Activated CD4-positive, alpha-beta memory T cell treated with anti-CD3 and anti-CD28 coated beads for 36 hours (primary cell): ENCODE data around the gene WRAP73. TPM values are rescaled to one million over a fixed set of nuclear protein-coding genes. Genes with fewer than 3 reads are reported as not detected.

Source experiments
- CTCF ChIA-PET: fragments of 350-600 bp; sonication (Branson Sonifier 250); formaldehyde crosslinking; loops from one replicate; lab custom pipeline; 2021; ENCODE audit warnings: antibody characterized with exemption, inconsistent platforms; lab: Charles Lee
- POLR2A ChIA-PET: fragments of 350-600 bp; sonication (Branson Sonifier 250); formaldehyde crosslinking; loops from one replicate; lab custom pipeline; 2021; ENCODE audit warnings: antibody characterized with exemption; lab: Charles Lee
- DNase-seq: peaks from one replicate; pipeline ENCODE4 v3.0.0-alpha.2; 2020
- H3K27ac Mint-ChIP-seq: one replicate; pipeline ENCODE4 v1.8.0; 2021; ENCODE audit warnings: mixed read lengths
- H3K27me3 Mint-ChIP-seq: one replicate; pipeline ENCODE4 v1.8.0; 2021; ENCODE audit warnings: mixed read lengths
- H3K36me3 Mint-ChIP-seq: one replicate; pipeline ENCODE4 v1.8.0; 2021; ENCODE audit warnings: mixed read lengths
- H3K4me1 Mint-ChIP-seq: one replicate; pipeline ENCODE4 v1.8.0; 2021; ENCODE audit warnings: low read depth, mixed read lengths
- H3K4me3 Mint-ChIP-seq: one replicate; pipeline ENCODE4 v1.8.0; 2021; ENCODE audit warnings: mild to moderate bottlenecking, mixed read lengths
- H3K9me3 Mint-ChIP-seq: one replicate; pipeline ENCODE4 v1.8.0; 2021; ENCODE audit warnings: mixed read lengths
- intact Hi-C: fragments of 100-400 bp; cut with micrococcal nuclease; formaldehyde crosslinking; loops from one replicate; pipeline ENCODE4 v1.15.1; 2023
- total RNA-seq, 2 experiments: library from RNA; stranded (reverse); gene quantifications; one replicate each; pipeline ENCODE4 v1.2.3, GENCODE V29; 2021

WRAP73 gene
- total RNA-seq, 2 experiments from 2014 or later, result 34.5 to 34.6 TPM

DNA sequence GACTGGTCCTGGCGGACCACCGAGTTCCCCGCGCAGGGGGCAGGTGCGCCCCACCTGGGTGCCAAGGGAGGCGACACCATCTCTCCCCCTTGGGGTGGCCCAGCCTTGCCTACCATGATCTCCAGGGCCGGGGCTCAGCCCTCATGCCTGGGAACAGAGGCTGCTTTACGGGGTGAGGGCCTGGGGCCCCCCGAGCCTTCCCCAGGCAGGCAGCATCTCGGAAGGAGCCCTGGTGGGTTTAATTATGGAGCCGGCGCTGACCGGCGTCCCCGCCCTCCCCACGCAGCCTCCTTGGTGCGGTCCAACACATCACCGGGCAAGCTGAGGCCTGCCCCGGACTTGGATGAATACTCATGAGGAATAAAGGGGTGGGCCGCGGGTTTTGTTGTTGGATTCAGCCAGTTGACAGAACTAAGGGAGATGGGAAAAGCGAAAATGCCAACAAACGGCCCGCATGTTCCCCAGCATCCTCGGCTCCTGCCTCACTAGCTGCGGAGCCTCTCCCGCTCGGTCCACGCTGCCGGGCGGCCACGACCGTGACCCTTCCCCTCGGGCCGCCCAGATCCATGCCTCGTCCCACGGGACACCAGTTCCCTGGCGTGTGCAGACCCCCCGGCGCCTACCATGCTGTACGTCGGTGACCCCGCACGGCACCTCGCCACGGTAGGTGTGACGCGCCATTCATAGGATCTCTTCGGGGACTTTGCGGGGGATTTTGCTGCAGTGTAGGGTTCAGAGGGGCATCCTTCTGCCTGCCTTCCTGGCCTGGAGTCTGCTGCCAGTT is 40.6 kb upstream of the WRAP73 start:
- Mint-ChIP-seq H3K4me3 (no peak overlapping the region), H3K27ac (no peak overlapping the region), H3K27me3 (peaks cover 3% of the 10 kb centered on the region), H3K4me1 (no peaks in the 10 kb centered on the region), H3K9me3 (no peaks in the 10 kb centered on the region), H3K36me3 (no peaks in the 10 kb centered on the region)
- DNase-seq, result no peak
- POLR2A ChIA-PET, result no interaction called here
- CTCF ChIA-PET, result no interaction called here
- intact Hi-C loops, result no loop called here

DNA sequence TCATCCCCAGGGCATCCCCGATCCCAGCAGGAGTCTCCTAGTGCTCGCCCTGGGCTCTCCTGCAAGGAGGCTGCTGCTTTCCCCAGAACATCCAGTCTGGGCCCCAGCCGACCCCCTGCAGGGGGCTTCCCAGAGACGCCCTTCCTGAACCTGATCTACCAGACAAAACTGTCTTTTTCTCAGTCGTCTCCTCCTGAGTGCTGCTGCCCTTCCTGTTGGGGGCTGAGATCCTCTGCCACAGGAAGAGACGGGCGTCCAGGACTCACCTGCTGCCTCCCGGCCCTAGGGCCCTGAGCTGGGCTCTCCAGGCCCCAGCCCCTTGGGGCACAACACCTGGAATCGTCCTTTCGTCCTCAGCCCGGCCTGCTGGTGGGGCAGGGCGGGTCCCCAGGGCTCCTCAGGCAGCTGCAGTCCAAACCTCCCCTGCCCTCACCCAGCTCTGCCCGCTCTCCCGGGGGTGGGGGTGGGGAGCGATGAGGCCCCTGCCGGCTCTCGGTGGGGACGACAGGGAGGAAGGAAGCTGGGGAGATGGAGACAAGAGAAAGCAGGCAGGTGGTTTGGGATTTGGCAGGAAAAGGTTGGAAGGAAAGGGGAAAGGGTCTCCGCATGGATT is 39.3 kb upstream of the WRAP73 start:
- Mint-ChIP-seq H3K27me3 (peaks cover 7% of the 10 kb centered on the region), H3K36me3 (no peaks in the 10 kb centered on the region), H3K4me3 (no peak overlapping the region), H3K9me3 (no peaks in the 10 kb centered on the region), H3K4me1 (no peaks in the 10 kb centered on the region), H3K27ac (no peak overlapping the region)
- no peak for DNase-seq
- intact Hi-C loops, result no loop called here
- ChIA-PET POLR2A (no interaction called here), CTCF (no interaction called here)

DNA sequence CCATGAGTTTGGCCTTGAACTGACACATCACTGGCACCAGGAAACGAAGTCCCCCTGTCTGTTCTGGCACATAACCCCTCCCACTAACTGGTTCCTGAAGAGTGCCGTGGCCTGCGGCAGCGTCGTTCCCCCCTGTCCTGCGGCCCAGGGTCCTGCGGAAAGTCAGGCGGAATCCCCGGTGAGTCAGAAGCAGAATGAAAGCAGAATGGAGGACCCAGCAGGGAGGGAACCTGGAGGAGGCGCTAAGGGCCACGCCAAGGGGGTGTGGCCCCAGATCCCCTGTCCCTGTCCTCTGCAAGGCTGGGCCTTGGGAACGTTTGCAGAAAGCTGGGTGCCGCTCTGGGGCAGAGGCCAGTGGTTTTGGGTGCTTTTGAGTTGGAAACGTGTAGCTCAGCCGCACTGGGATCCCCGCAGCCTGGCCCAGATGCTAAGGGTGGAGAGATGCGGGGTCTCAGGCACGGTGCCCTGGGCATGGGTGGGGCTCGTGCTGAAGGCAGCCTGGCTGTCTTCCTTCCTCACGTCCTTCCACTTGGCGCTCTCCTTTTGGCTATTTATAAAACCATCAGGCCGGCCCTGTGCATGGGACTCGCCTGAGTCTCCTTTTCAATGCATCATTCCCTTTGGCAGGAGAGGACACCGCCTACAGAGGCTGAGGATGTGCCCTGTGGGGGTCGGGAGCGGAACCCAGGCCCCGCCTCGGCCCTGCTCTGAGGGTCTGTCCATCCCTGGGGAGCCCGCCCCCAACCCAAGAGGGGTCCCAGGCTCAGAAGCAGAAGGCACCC is 38.6 kb upstream of the WRAP73 start:
- Mint-ChIP-seq H3K9me3 (no peaks in the 10 kb centered on the region), H3K4me1 (no peaks in the 10 kb centered on the region), H3K36me3 (no peaks in the 10 kb centered on the region), H3K4me3 (no peak overlapping the region), H3K27me3 (peaks cover 7% of the 10 kb centered on the region), H3K27ac (no peak overlapping the region)
- CTCF ChIA-PET, result interaction anchor here (1.3 kb wide), 1 partner anchor 36 kb away, joined by 4 read pairs; no protein-coding TSS in a partner anchor
- POLR2A ChIA-PET, result no interaction called here
- intact Hi-C loops, result no loop called here
- DNase-seq, result no peak

DNA sequence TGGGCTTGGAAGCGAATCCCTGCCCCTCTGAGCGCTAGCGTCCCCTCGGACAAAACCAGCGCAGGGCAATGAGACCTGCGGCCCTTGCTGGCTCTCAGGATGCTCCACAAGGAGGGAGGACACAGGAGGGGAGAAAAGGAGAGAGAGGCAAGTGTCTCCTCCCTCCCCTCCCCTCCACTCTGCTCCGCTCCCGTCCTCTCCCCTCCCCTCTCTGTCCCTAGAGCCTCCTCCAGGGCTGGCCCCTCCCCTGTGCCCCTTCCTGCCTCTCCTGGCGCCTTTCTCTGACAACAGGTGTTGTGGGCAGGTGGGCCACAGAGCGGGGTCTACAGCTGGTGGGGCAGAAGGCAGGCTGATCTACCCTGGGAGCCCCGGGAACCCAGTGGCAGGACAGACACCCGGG is 37.6 kb upstream of the WRAP73 start:
- intact Hi-C loops, result no loop called here
- Mint-ChIP-seq H3K27ac (no peak overlapping the region), H3K9me3 (no peaks in the 10 kb centered on the region)

DNA sequence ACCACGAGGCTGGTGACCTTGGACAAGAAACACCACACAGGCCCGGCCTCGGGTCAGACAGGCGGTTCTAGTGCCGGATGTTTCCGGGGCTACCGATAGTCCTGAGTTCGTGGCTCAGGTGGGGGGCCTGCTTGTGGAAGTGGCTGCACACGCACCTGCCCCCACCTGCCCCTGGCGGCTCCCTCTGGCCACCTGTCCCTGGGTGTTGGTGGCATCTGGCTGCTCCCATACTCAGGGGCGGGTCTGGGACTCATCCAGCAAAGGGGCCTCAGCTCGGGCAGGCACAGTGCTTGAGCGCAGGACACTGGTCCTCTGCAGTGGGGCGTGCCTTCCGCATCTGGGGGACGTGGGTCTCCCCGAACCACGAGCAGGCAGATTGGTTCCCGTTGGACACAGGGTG is 36.0 kb upstream of the WRAP73 start:
- no peak for DNase-seq
- Mint-ChIP-seq H3K27me3 (peaks cover 7% of the 10 kb centered on the region), H3K9me3 (no peaks in the 10 kb centered on the region), H3K27ac (no peak overlapping the region), H3K4me3 (no peak overlapping the region), H3K36me3 (no peaks in the 10 kb centered on the region), H3K4me1 (no peaks in the 10 kb centered on the region)
- CTCF ChIA-PET, result no interaction called here
- POLR2A ChIA-PET, result no interaction called here
- intact Hi-C loops, result no loop called here

More for the DNA sequence above, 37.6 kb upstream of the WRAP73 start:
- ChIA-PET CTCF (interaction anchor here (1.3 kb wide), 1 partner anchor 37 kb away, joined by 4 read pairs; no protein-coding TSS in a partner anchor), POLR2A (no interaction called here)
- Mint-ChIP-seq H3K4me3 (no peak overlapping the region), H3K36me3 (no peaks in the 10 kb centered on the region), H3K27me3 (peaks cover 7% of the 10 kb centered on the region), H3K4me1 (no peaks in the 10 kb centered on the region)
- DNase-seq, result no peak

DNA sequence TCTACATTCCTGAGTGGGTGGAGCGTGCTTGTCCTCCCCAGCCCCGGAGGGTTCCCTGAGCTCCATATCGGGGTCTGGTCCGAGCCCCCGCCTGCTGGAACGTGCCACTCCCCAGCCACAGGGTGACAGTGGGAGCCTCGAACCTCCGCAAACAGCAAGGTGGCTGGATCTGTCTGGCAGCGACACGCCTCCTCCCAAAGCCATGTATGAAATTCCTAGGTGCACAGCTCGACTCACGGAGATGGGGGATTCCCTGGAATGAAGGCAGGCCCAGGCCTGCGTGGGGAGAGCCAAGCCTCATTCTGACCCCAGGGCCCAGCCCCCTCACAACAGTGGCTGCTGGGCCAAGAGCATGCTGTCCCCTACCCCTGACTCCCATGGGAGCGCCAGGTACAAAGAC is 35.3 kb upstream of the WRAP73 start:
- ChIA-PET CTCF (no interaction called here), POLR2A (no interaction called here)
- no peak for DNase-seq
- Mint-ChIP-seq H3K4me1 (no peaks in the 10 kb centered on the region), H3K36me3 (no peaks in the 10 kb centered on the region), H3K27ac (no peak overlapping the region), H3K4me3 (no peak overlapping the region), H3K27me3 (peaks cover 7% of the 10 kb centered on the region), H3K9me3 (no peaks in the 10 kb centered on the region)
- intact Hi-C loops, result no loop called here

DNA sequence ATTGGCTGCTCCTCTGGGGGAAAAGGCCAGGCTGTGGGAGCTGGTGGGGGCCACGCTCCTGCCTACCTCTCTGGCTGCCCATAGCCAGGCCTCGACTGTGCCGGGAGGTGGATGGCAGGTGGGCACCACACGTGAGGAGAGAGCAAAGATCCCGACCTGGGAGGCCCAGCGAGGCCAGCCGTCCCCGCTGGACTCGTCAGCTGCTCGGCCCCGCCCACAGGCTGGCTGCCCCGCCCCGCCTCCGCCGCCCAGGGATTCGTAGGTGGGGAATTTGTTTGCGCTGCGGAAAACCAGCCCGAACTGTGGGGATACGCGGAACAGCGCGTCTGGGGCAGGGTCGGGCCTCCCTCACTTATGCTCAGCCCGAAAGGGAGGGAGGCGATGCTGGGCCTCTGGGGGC is 34.1 kb upstream of the WRAP73 start:
- ChIA-PET CTCF (interaction anchor here (1.4 kb wide), 1 partner anchor 12 kb away, joined by 4 read pairs; no protein-coding TSS in a partner anchor), POLR2A (no interaction called here)
- no peaks in the 10 kb centered on the region for H3K4me1 Mint-ChIP-seq

DNA sequence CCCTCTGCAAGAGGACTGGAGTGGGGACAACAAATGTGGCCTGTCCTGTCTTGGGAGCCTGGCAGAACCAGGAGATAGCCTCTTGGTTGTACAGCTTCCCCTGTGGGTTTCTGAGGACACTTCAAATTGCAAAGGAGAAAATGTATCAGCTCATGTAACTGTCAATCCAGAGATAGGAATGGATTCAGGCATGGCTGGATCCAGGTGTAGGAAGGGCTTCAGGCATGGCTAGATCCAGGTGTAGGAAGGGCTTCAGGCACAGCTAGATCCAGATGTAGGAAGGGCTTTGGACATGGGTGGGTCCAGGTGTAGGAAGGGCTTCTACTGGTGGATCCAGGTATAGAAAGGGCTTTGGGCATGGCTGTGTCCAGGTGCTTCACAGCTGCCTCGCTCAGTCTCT is 33.3 kb upstream of the WRAP73 start:
- Mint-ChIP-seq H3K27me3 (peaks cover 13% of the 10 kb centered on the region), H3K4me1 (peaks cover under 1% of the 10 kb centered on the region), H3K9me3 (no peaks in the 10 kb centered on the region), H3K27ac (no peak overlapping the region), H3K36me3 (no peaks in the 10 kb centered on the region), H3K4me3 (no peak overlapping the region)
- intact Hi-C loops, result no loop called here
- ChIA-PET CTCF (interaction anchor here (1.4 kb wide), 1 partner anchor 12 kb away, joined by 4 read pairs; no protein-coding TSS in a partner anchor), POLR2A (no interaction called here)
- DNase-seq, result no peak

More for the DNA sequence above, 34.1 kb upstream of the WRAP73 start:
- Mint-ChIP-seq H3K27ac (no peak overlapping the region), H3K36me3 (no peaks in the 10 kb centered on the region), H3K9me3 (no peaks in the 10 kb centered on the region), H3K4me3 (no peak overlapping the region), H3K27me3 (peaks cover 14% of the 10 kb centered on the region)
- DNase-seq, result no peak
- intact Hi-C loops, result no loop called here

DNA sequence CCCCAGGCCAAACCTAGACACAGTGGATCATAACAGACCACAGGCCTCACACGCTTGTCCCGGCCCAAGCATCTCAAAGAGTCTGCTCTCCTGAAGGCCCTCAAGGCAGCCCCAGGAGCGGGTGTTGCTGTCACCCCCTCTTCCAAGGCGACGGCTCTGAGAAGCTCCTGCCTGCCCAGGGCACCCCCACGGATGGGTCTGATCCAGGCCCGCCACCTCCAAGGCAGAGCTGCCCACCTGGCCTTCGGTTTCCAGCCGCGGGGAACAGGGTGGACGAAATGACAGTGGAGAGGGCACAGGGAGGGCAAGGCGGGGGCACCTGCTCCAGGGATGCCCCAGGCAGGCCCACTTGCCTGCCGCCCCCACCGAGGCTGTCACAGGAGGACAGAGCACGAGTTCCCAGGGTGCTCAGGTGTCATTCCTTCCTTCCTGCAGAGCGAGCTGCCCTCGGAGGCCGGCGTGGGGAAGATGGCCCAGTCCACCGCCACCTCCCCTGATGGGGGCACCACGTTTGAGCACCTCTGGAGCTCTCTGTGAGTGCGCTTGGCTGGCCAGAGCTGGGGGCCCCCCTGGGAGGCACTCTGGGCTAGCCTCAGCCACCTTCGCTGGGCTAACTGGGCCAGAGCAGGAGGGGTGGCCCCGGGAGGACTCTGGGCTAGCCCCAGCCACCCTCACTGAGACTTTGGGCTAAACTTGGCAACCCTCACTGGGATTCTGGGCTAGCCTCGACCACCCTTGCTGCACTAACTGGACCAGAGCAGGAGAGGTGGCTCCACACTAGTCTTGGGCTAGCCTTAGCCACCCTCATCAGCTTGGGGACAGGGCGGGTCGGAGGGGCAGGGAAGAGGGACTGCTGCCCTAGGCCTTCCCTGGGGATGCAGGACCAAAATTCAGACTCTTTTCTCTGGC is 32.2 kb upstream of the WRAP73 start:
- POLR2A ChIA-PET, result no interaction called here
- CTCF ChIA-PET, result interaction anchor here (0.6 kb wide), 1 partner anchor 39 kb away, joined by 3 read pairs; no protein-coding TSS in a partner anchor
- no peak for DNase-seq

DNA sequence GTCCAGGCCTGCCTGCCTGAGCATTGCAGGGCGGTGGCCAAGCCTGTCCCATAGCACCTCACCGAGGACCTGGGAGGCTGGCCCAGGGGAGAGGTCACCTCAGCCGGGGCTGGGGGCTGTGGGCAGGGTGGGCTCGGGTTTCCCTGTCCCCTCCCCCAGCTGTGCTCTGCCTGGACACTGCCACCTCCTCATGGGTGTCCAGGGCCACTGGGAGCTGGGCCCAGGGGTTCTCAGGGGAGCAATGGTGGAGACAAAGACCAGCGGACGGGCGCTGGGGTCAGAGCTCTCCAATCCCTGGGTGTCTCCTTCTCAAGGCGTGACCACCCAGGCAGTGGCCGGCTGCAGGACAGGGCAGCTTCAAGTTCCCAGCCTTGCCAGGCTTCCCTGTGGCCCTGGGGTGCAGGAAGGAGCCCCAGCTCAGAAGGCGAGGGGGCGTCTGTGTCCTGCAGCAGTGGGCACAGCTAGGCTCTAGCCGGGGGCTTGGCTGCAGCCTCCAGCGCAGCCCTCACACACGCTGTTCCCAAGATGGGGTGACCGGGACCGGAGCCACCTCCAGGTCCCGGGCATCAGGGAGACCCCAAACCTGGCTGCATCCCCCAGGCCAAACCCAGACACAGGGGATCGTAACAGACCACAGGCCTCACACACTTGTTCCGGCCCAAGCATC is 31.5 kb upstream of the WRAP73 start:
- ChIA-PET CTCF (interaction anchor here (1.1 kb wide), 1 partner anchor 62 kb away, joined by 3 read pairs; no protein-coding TSS in a partner anchor), POLR2A (no interaction called here)
- intact Hi-C loops, result no loop called here
- Mint-ChIP-seq H3K27ac (no peak overlapping the region), H3K4me1 (peaks cover 13% of the 10 kb centered on the region), H3K4me3 (no peak overlapping the region), H3K36me3 (no peaks in the 10 kb centered on the region), H3K9me3 (no peaks in the 10 kb centered on the region), H3K27me3 (peaks cover 12% of the 10 kb centered on the region)
- no peak for DNase-seq

More for the DNA sequence above, 32.2 kb upstream of the WRAP73 start:
- Mint-ChIP-seq H3K4me3 (no peak overlapping the region), H3K36me3 (no peaks in the 10 kb centered on the region), H3K9me3 (no peaks in the 10 kb centered on the region), H3K27ac (no peak overlapping the region), H3K4me1 (peaks cover 10% of the 10 kb centered on the region), H3K27me3 (peaks cover 12% of the 10 kb centered on the region)
- intact Hi-C loops, result no loop called here
